ENCODE results near the gene C11orf98. TPM values are rescaled to one million over a fixed set of nuclear protein-coding genes. Genes with fewer than 3 reads are reported as not detected.
A peak's percentile ranks its signal among the peaks of the same experiment; 100 is the strongest.

Gene C11orf98
- total and polyA plus RNA-seq, 2 of the 13 experiments (the other 11 are each of a cell fraction or from before 2014, with no cell fraction given) = 30.4 to 91.8 TPM

DNA sequence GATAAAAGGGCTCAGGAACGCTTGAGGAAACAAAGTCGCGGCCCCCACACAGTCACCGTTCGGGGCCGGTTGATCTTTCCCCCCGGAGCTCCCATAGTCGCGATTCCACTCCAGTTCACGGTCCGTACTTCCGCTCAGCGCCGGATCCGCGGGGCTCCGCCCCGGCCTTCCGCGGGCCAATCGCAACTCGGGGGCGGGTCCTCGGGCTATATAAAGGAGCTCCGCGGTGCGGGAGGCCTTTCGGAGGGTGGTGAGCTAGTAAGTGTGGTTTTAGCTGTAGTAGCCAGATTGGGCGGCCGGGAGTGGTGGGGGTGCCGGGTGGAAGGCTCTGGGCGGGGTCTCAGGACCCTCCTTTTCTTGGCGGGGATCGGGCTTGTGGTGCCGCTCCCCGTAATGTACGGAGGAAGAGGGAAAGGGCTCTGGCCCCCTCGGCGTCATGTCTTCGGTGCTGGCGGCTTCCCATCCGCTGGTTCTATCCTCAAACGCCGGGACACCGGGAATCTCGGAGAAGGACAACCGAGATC is at the start of gene C11orf98, which contains the start of gene CSKMT (continued):
- TF ChIP-seq, protein P1, sequence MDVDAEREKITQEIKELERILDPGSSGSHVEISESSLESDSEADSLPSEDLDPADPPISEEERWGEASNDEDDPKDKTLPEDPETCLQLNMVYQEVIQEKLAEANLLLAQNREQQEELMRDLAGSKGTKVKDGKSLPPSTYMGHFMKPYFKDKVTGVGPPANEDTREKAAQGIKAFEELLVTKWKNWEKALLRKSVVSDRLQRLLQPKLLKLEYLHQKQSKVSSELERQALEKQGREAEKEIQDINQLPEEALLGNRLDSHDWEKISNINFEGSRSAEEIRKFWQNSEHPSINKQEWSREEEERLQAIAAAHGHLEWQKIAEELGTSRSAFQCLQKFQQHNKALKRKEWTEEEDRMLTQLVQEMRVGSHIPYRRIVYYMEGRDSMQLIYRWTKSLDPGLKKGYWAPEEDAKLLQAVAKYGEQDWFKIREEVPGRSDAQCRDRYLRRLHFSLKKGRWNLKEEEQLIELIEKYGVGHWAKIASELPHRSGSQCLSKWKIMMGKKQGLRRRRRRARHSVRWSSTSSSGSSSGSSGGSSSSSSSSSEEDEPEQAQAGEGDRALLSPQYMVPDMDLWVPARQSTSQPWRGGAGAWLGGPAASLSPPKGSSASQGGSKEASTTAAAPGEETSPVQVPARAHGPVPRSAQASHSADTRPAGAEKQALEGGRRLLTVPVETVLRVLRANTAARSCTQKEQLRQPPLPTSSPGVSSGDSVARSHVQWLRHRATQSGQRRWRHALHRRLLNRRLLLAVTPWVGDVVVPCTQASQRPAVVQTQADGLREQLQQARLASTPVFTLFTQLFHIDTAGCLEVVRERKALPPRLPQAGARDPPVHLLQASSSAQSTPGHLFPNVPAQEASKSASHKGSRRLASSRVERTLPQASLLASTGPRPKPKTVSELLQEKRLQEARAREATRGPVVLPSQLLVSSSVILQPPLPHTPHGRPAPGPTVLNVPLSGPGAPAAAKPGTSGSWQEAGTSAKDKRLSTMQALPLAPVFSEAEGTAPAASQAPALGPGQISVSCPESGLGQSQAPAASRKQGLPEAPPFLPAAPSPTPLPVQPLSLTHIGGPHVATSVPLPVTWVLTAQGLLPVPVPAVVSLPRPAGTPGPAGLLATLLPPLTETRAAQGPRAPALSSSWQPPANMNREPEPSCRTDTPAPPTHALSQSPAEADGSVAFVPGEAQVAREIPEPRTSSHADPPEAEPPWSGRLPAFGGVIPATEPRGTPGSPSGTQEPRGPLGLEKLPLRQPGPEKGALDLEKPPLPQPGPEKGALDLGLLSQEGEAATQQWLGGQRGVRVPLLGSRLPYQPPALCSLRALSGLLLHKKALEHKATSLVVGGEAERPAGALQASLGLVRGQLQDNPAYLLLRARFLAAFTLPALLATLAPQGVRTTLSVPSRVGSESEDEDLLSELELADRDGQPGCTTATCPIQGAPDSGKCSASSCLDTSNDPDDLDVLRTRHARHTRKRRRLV (CRISPR knock-in tag; IDR thresholded peaks at IDR 0.05) = peak; percentile 84
- TF ChIP-seq HNRNPUL1 (IDR thresholded peaks at IDR 0.05; ENCODE audit: low read depth, low read length) (no peak), ZNF598 (CRISPR knock-in tag; IDR thresholded peaks at IDR 0.05; ENCODE audit: borderline replicate concordance) (peak; percentile 59; the same call in 1 of the 2 replicates), HOMEZ (CRISPR knock-in tag; IDR thresholded peaks at IDR 0.05; ENCODE audit: low read depth) (no peak), GLMP (CRISPR knock-in tag; IDR thresholded peaks at IDR 0.05; ENCODE audit: borderline replicate concordance) (no peak), NR0B2 (CRISPR knock-in tag; IDR thresholded peaks at IDR 0.05) (no peak), ZNF468 (CRISPR knock-in tag; IDR thresholded peaks at IDR 0.05) (0 out of 2 replicates have a peak, but pooled peaks have one; percentile 66), POLR2AphosphoS5 (IDR thresholded peaks at IDR 0.05; ENCODE audit: low read depth, low read length) (peak; percentile 99), ZSCAN22 (CRISPR knock-in tag; IDR thresholded peaks at IDR 0.05) (no peak), CAMTA2 (CRISPR knock-in tag; IDR thresholded peaks at IDR 0.05; ENCODE audit: borderline replicate concordance) (no peak; the same call in 1 of the 2 replicates), ZNF777 (CRISPR knock-in tag; IDR thresholded peaks at IDR 0.05) (no peak), MAFF (IDR thresholded peaks at IDR 0.05; ENCODE audit: low read depth, low read length) (no peak), ZNF678 (CRISPR knock-in tag; IDR thresholded peaks at IDR 0.05) (peak; percentile 41; the same call in 1 of the 2 replicates), ZNF234 (CRISPR knock-in tag; conservative IDR thresholded peaks at IDR 0.05) (0 out of 2 replicates have a peak, but pooled peaks have one; percentile 13), CREBL2 (CRISPR knock-in tag; IDR thresholded peaks at IDR 0.05; ENCODE audit: borderline replicate concordance) (no peak), GTF3A (CRISPR knock-in tag; conservative IDR thresholded peaks at IDR 0.05) (0 out of 2 replicates have a peak, but pooled peaks have one; percentile 87)
- TF ChIP-seq, protein P2, sequence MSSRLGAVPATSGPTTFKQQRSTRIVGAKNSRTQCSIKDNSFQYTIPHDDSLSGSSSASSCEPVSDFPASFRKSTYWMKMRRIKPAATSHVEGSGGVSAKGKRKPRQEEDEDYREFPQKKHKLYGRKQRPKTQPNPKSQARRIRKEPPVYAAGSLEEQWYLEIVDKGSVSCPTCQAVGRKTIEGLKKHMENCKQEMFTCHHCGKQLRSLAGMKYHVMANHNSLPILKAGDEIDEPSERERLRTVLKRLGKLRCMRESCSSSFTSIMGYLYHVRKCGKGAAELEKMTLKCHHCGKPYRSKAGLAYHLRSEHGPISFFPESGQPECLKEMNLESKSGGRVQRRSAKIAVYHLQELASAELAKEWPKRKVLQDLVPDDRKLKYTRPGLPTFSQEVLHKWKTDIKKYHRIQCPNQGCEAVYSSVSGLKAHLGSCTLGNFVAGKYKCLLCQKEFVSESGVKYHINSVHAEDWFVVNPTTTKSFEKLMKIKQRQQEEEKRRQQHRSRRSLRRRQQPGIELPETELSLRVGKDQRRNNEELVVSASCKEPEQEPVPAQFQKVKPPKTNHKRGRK (CRISPR knock-in tag; IDR thresholded peaks at IDR 0.05) = no peak

Measured in HepG2 (cell line).